Posterior vena cava (tissue), 2 donors: ENCODE measurements around the gene SMIM20. TPM values are rescaled to one million over a fixed set of nuclear protein-coding genes. Genes with fewer than 3 reads are reported as not detected.

Experiments used
- DNase-seq: peaks from one replicate; pipeline ENCODE4 v3.0.0-alpha.2; 2020; ENCODE audit warnings: low spot score
- intact Hi-C, 2 donors: fragments of 100-400 bp; cut with DNase I; formaldehyde crosslinking; loops; one replicate each; pipeline versions ENCODE4 v1.14.1 to v1.14.2; 2022 to 2023
- total RNA-seq, 2 donors: library from RNA; stranded (reverse); fragmentation: NEBNext Ultra II Directional; extraction: Animal tissue kit (Norgen Biotek cat#: 25700); gene quantifications; one replicate each; pipeline ENCODE4 v1.2.1, GENCODE V29; 2021
- donor health status: DM: yes; HTN: yes; CAD: no.
- donor health status: DM: yes; HTN: yes; CAD: no.

SMIM20 gene
- total RNA-seq, 2 donors from 2014 or later, result 19.5 to 22.8 TPM

DNA sequence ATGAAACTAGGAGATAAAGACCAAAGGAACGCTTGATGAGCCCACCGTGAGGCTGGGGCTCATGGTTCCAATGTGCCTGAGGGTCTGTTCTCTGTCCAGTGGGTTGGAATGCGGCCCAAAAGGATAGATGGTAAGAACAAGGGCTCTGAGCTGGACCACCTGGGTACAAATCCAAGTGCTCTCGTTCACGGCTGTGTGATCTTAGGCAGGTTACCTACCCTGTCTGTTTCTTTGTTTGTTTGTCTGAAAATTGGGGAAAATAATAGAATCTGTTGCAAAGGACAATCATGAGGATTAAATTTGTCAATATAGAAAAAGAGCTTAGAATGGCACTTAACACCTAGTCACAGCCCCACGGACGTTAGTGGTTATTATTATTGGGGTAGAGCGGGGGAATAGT is 36.0 kb downstream of the SMIM20 start:
- DNase-seq, result no peak
- intact Hi-C loops, result no loop called here

DNA sequence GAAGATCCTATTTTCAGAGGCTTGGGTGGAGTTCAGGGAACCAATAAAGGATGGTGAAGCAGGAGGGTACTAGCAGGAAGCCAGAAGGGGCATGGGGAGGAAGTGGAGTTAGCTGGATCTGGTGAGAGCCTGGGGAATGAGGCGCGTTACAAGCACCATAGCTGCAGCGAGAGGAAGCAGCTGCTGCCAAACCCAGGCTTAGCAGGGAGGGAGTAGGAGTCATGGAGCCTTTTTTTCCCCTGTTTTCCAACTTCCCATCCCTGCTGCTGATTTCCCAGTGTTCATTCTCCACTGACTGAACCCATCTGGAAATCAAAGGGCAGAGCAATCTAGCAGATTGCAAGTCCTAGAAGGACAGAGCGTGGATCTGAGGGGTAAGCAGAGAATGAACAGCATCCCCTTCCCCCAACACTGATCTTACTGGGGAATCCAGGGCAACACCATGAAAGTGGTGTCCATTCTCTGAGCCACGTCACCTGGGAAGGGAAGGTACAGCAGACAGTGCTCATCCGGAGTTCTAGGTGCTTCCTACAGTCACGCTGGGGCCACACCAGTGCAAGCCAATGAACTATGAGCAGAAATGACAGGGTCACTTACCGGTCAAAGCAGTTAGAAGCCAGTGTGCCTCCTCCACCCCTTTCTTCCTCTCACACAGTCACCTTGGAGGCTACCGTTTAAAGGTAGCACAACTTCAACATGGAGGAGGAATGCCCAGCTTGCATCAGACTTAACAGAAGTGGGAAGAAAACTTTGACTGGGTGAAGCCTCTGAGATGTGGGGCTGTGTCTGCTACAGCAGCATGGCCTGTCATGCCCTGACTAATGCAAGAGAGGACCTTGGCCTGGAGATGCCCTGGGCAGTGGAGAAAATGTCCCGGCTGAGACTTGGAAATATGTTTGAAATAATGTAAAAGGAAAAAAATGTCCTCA is 36.7 kb downstream of the SMIM20 start:
- intact Hi-C loops, result no loop called here
- DNase-seq, result no peak

DNA sequence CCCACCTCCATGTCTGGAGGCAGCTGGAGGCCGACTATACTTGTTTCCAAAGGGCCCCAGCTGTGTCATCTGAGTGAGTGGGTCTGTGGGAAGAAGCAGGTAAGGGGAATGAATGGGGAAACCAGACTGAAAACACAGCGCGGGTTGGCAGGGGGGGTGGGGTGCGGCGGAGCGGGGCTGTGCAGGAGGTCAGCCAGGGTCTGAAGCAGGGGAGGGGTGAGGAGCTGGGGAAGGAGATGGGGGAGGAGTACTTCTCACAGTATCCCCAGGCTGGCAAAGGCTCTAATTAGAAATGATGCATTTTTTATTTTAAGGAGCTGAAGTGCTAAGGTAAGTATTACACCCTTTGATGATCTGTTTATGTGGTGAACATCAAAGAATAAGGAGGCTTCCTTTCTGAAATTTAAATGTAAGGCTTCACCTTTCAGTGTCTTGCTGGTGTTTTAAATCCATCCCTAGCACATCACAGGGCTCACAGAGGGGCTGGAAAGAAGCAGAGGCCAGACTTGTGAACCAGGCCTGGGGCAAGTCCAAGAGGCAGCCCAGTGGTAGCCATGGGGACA is 37.5 kb downstream of the SMIM20 start:
- DNase-seq, result no peak
- intact Hi-C loops, result no loop called here

DNA sequence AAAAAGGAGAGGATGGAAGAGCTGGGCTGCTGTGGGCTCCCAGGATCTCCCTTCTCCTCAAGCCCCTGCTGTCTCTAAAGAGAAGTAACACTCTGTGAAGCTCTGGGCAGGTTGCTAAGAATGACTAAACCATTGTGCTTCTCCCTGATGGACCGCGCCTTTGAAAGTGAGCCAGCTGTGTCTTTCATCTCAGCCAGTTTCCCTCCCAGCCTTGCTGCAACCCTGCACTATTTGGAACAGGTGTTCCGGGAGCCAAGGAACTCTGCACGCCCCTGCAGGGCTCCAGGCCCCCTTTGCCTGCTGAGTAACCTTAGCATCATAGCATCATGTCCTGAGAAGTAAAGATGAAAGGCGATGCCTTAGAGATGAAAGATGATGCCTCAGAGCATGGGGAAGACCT is 39.7 kb downstream of the SMIM20 start:
- no peak for DNase-seq
- intact Hi-C loops, result loop anchor here in 1 of 2 donors (2.0 kb wide), 1 partner anchor 59 kb away; no protein-coding TSS in a partner anchor

DNA sequence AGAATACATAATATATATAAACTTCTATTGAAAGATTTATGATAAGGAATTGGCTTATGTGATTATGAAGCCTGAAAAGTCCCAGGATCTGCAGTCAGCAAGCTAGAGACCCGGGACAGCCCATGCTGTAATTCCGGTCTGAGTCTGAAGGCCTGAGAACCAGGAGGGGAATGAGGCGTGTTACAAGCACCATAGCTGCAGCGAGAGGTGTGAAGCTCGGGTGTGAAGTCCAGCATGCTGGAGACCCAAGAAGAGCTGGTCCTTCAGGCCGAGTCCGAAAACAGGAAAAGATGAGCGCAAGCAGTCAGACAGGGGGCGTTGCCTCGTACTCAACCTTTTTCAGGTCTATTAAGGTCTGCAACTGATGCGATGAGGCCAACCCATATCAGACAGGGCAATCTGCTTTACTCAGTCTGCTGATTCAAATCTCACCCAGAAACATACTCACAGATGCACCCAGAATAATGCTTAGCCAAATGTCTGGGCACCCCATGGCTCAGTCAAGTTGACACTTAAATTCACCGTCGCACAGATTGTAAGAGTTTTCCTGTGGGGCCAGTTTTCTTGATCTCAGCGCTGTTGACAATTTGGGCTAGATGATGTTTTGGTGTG is 40.4 kb downstream of the SMIM20 start:
- intact Hi-C loops, result loop anchor here in 1 of 2 donors (2.0 kb wide), 1 partner anchor 60 kb away; no protein-coding TSS in a partner anchor
- DNase-seq, result no peak

DNA sequence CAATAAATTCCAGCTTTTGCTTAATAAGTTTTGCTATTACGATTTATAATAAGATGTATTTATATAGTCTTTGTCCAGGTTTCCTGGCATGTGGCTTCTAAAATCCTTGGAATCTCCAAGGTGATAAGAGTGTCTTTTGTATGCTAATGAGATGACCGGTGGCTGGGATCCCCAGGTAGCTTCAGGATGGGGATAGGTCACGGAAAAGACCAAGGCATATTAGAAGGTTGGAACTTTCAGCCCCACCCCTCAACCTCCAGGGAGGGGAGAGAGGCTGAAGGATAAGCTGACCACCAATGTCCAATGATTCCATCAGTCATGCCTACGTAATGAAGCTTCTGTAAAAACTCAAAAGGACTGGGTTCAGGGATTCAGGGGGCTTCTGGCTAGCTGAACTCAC is 41.7 kb downstream of the SMIM20 start:
- no peak for DNase-seq
- intact Hi-C loops, result loop anchor here in 1 of 2 donors (2.0 kb wide), 1 partner anchor 61 kb away; no protein-coding TSS in a partner anchor

DNA sequence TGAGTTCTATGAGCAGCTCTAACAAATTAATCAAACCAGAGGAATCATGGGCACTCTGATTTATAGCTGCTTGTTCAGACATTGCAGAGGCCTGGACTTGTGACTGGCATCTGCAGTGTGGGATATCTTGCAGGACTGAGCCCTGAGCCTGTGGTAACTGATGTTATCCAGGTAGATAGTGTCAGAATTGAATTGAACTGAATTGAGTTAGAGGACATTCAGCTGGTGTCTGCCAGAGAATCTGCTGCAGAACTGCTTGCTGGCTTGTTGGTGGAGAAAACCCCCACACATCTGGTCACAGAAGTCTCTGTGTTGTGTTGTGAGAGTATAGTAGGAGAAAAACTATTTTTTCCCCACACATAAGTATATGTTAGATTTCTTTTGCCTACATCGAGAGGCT is 42.2 kb downstream of the SMIM20 start:
- no peak for DNase-seq
- intact Hi-C loops, result no loop called here

DNA sequence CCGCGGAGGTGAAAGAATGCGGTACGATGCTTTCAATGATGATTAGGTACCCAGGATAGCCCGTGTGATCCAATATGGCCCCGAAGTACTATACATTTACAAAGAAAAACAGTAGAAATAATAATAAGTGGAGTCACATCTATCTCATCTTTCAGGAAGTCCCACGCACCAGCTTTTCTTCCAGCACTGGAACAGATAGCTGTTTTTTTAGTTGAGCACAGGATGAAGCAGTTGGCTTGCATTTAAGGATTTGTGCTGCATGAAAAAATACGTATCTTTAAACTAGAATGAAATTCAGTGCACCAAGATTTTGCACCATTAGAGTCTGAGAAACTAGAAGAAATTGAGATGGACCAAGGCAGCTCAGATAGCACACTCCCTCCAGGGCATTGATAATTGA is 44.1 kb downstream of the SMIM20 start:
- DNase-seq, result no peak
- intact Hi-C loops, result no loop called here

DNA sequence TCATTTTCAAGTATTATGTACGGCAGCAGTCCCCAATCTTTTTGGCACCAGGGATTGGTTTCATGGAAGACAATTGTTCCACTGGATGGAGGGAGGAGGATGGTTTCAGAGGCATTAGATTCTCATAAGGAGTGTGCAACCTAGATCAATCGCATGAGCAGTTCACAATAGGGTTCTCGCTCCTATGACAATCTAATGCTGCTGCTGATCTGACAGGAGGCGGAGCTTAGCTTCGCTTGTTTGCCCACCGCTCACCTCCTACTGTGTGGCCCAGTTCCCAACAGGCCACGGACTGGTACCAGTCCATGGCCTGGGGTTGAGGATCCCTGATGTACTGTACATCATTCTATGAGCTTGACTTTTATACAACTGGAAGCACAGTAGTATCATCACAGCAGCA is 48.4 kb downstream of the SMIM20 start:
- intact Hi-C loops, result loop anchor here in 1 of 2 donors (10.0 kb wide), 1 partner anchor 338 kb away; no protein-coding TSS in a partner anchor
- no peak for DNase-seq

DNA sequence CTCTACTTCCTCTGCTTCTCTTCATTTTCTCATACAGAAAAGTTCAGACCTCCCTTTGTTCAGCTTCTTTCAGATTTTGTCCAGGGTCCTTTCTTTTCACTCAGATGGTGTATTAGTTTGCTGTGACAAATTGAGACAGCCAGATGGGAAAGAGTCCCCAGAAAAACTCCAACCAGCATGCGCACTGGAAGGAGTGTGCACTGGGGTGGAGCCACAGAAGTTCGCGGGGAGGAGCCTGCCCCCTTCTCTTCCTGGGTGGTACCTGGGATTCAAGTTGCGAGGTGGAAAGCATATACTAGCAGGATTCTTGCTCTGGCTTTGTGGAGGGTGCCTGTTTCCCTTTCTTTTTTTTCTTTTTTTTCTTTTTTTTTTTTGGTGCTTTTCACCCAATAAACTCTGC is 51.6 kb downstream of the SMIM20 start:
- intact Hi-C loops, result loop anchor here in 1 of 2 donors (10.0 kb wide), 1 partner anchor 341 kb away; no protein-coding TSS in a partner anchor
- no peak for DNase-seq

DNA sequence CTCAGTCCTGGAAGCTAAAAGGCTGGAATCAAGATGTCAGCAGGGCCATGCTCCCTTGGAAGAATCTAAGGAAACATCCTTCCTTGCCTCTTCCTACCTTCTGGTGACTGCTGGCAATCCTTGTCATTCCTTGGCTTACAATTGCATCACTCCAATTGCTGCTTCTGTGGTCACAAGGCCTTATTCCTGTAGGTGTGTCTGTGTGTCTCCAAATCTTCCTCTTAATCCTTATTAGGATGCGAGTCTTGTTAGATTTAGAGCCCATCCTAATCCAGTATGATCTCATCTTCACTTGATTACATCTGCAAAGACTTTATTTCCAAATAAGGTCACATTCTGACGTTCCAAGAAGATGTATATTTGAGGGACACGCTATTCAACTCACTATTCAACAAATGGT is 52.2 kb downstream of the SMIM20 start:
- DNase-seq, result no peak
- intact Hi-C loops, result loop anchor here in 1 of 2 donors (10.0 kb wide), 1 partner anchor 341 kb away; no protein-coding TSS in a partner anchor

DNA sequence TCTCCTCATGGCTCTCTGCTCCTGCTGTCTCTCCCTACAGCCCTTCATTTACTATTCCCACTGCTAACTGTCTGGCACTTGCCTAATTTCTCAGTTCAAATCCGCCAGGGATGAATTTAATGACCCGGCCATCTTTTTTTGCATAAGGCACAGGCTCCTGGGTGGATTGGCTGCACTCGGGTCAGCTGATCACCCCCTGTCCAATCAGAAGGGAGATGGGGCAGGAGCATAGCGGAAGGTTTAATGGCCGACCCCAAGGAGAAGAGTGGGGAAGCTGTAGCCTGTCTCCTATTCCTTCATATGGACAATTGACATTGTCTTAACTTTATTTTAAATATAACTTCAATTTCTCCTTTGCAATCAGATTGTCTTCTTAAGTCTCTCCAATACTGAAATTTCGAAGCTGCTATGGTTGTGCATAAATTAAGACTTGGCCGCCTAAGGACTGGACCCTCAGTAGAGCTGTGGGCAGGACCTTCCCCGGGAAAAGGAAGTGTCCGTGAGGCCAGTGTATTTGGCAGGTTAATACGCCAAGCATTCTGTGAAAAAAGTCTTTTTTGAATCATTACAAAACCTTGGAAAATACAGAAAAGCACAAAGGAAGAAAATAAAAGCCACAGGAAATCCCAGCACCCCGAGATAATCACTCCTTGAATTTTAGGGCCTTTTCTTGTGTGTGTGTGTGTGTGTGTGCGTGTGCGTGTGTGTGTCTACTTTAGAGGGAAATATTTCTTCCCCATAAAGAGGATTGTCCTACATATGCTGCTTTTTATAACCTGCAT is 55.5 kb downstream of the SMIM20 start:
- no peak for DNase-seq
- intact Hi-C loops, result loop anchor here in 1 of 2 donors (10.0 kb wide), 1 partner anchor 345 kb away; no protein-coding TSS in a partner anchor

DNA sequence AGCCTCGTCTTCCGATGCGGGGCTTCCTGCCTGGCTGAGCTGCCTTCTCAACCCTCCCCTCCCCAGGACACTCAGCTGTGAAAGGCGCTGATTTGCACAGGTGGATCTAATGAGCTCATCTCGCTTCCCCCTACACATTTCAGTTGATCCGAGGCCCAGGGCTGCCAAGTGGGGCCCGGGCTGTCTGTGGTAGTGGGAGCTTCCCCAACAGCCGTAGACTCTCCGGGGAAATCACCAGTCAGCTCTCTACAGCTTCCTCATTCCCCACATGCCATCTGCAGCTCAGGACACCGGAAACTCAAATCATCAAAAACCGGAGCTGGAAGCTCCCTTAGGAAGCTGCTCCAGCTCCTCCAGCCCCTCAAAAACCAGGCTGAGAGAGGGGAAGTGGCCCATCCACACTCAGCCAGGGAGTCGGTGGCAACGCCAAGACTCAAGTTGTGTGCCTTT is 56.2 kb downstream of the SMIM20 start:
- DNase-seq, result no peak
- intact Hi-C loops, result no loop called here

DNA sequence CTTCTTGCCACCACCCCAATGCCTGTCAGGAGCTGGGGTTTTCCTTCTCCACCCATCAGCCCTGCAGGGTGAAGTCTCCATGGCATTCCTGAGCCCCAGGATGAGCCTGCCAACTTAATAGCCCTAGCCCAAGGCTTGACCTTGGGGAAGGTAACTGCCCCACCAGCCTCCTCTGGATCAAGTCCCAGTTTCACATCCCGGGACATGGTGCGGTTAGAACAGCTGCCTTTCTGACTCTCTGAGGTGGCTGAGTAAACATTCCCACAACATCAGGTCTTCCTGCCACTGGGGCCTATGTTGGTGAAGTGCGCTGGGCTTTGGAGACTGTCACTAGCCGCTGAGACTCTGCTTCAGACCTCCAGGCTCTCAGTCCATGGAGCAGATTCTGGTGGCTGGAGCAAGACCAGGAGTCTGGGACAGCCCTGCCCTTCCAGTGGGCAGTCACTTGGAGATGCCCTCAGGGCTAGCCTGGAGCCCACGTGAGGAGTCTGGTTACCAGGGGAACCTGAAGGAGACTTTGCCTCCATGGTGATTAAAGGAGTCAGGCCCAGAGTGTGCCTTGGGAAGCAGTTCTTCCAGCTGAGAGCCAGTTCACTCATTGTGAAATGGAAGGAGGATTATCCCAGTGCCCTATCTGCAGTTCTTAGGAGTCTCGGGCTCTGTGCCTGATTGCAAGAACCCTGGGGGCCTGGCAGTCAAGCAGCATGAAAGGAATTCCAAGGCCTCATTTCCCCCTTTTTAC is 56.8 kb downstream of the SMIM20 start:
- intact Hi-C loops, result no loop called here
- no peak for DNase-seq

DNA sequence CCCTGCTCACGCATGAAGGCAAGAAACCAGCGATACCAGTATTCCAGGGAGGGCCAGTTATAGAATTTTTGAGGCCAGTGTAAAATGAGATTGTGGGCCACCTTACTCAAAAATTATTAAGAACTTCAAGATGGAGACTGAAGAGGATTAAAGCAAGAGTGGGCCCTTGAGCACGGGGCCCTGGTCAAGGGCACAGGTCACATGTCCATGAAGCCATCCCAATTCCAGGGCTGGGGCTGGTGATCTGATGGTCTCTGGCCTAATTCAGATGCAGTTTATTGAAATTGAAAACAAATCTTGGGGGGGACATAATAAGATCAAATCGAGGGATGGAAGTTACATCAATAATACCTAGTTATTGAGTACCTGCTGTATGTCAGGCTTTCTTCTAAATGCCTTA is 58.3 kb downstream of the SMIM20 start:
- DNase-seq, result peak; percentile 29
- intact Hi-C loops, result no loop called here

DNA sequence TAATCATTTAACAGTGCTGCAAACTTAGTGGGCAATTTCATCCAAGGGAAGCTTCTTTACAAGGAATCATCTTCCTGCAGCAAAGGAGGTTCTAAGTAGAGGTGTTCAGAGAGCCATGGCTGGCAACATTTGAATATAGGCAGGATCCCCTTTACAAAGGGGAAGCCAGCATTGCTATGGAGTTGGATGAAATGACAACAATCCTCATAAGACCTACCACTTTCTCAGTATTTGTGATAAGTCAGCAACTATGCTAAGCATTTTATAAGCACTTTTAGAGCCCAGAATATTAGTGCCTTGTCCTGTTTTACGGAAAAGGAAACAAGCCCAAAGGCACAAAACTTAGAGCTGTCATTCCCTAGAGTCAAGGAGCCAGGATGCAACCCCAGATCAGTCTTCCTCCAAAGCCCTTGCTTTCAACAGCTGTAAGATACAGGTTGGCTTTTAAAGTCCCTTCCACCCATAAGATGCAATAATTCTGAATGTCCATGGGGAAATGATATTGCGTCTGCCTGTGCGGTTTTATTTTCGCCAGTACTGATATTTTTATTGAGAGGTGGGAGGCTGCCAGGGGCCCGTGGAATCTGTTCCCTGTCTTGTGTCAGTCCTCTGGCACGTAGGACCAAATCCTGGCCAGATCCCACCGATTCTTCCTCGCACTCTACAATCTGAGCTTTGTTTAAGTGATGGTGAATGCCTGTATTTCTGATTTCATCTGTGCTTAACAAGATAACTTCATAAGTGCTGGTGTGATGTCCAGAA is 59.1 kb downstream of the SMIM20 start:
- DNase-seq, result peak; percentile 69
- intact Hi-C loops, result no loop called here

DNA sequence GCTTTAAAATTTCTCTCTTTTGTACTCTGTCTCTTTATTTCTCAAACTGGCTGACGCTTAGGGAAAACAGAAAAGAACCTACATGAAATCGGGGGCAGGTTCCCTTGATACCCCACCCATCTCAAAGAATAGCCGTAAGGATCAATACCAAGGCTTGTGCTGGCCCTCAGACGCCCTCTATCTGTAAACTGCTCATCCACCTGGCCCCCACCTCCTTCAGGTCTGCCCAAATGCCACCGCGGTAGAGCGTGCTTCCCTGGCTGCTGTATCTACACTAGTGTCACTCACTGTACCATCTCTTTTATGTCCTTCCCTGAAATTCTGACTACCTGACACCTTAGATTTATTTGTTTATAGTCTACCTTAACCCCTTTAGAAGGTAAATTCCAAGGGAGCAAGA is 62.8 kb downstream of the SMIM20 start:
- DNase-seq, result peak; percentile 47
- intact Hi-C loops, result no loop called here
